K562 (cell line): Measurements from ENCODE around the gene SLC49A3. TPM values are rescaled to one million over a fixed set of nuclear protein-coding genes. Genes with fewer than 3 reads are reported as not detected.

Source experiments
- ATAC-seq: fragments of 200-7000 bp; cut with Tn5 transposase; 3 replicates; pipeline ENCODE4 v1.9.1; 2020; ENCODE audit warnings: moderate library complexity
- BruUV-seq: library from RNA; stranded (reverse); fragments of 400-500 nt; replicated peaks from 2 replicates; lab custom pipeline; 2021; lab: Mats Ljungman, UMichigan
- CTCF ChIA-PET: fragments of 300-600 bp; formaldehyde crosslinking; extraction: SDS; loops from one replicate; lab custom pipeline; 2021; ENCODE audit warnings: low intra/inter-chr PET ratio; lab: Yijun Ruan, JAX
- POLR2A ChIA-PET: fragments of 300-600, 350-650 bp; sonication (Branson Sonifier 250); formaldehyde crosslinking; extraction: SDS; loops from one replicate; lab custom pipeline; 2021; ENCODE audit warnings: antibody characterized with exemption, inconsistent platforms; lab: Yijun Ruan, JAX
- DNase-seq, 4 experiments: peaks; one replicate each; pipeline versions ENCODE4 v3.0.0 to v3.0.0-alpha.2; 2011 to 2018; ENCODE audit warnings: low spot score in 3 of 4, mixed read lengths in 3 of 4; ENCODE audit errors: extremely low read depth in 1 of 4
- FAIRE-seq: peaks from 2 replicates; lab custom pipeline; 2011; peaks lifted over from hg19 to GRCh38; lab: Jason Lieb, UNC
- H2AFZ ChIP-seq: 2 replicates; pipeline ENCODE4 v1.6.0; 2011; ENCODE audit warnings: low read depth, low read length, control low read depth, inconsistent platforms
- H3K27ac ChIP-seq: fragments of 200-600 bp; 3 replicates; pipeline ENCODE4 v1.8.0; 2011; ENCODE audit warnings: low read depth, mild to moderate bottlenecking, control low read depth, inconsistent platforms, low read length, moderate library complexity, mixed read lengths; ENCODE audit errors: extremely low read depth
- H3K27me3 ChIP-seq, 2 experiments: fragments of 300-600 bp in 1 of 2; 2 replicates in 1 of 2; 3 replicates in 1 of 2; pipeline versions ENCODE4 v1.6.0 to v1.8.0; 2011; ENCODE audit warnings: inconsistent platforms in 2 of 2, low read length in 2 of 2, mild to moderate bottlenecking in 1 of 2, mixed read lengths in 1 of 2, moderate library complexity in 1 of 2; ENCODE audit not compliant: control insufficient read depth in 2 of 2, insufficient read depth in 2 of 2
- H3K36me3 ChIP-seq: fragments of 300-600 bp; 3 replicates; pipeline ENCODE4 v1.8.0; 2011; ENCODE audit warnings: mild to moderate bottlenecking, low read length, inconsistent platforms; ENCODE audit not compliant: control insufficient read depth, insufficient read depth
- H3K4me1 ChIP-seq, 2 experiments: fragments of 200-600 bp in 1 of 2; replicated peaks in 1 of 2; 2 replicates in 1 of 2; 3 replicates in 1 of 2; pipeline versions ENCODE4 v1.5.1 to v1.8.0; 2011; ENCODE audit warnings: inconsistent platforms in 2 of 2, low read length in 2 of 2, mild to moderate bottlenecking in 1 of 2, mixed read lengths in 1 of 2, moderate library complexity in 1 of 2; ENCODE audit not compliant: control insufficient read depth in 2 of 2, insufficient read depth in 2 of 2
- H3K4me2 ChIP-seq: 2 replicates; pipeline ENCODE4 v1.6.1; 2011; ENCODE audit warnings: low read length, control low read depth, inconsistent platforms, mixed read lengths; ENCODE audit not compliant: insufficient read depth
- H3K4me3 ChIP-seq: fragments of 200-600 bp; sonication (generic), shearing (Covaris generic); 2 replicates; pipeline ENCODE4 v1.5.1; 2016; ENCODE audit warnings: control low read depth, inconsistent platforms
- H3K79me2 ChIP-seq: fragments of 200-600 bp; 3 replicates; pipeline ENCODE4 v1.8.0; 2011; ENCODE audit warnings: low read length, inconsistent platforms; ENCODE audit not compliant: control insufficient read depth, insufficient read depth
- H3K9ac ChIP-seq, 2 experiments: 2 replicates each; pipeline versions ENCODE4 v1.6.0 to v1.6.1; 2011; ENCODE audit warnings: low read depth in 2 of 2, low read length in 2 of 2, control low read depth in 1 of 2, inconsistent platforms in 1 of 2, mild to moderate bottlenecking in 1 of 2, mixed read lengths in 1 of 2; ENCODE audit not compliant: insufficient read depth in 1 of 2
- H3K9me1 ChIP-seq: one replicate; pipeline ENCODE4 v1.6.0; 2011; ENCODE audit warnings: inconsistent platforms, mild to moderate bottlenecking, low read length, moderate library complexity; ENCODE audit not compliant: control insufficient read depth, insufficient read depth
- H3K9me3 ChIP-seq: replicated peaks from 2 replicates; pipeline ENCODE4 v1.5.1; 2011; ENCODE audit warnings: low read depth, low read length, inconsistent platforms; ENCODE audit not compliant: control insufficient read depth, insufficient read depth
- H4K20me1 ChIP-seq: replicated peaks from 2 replicates; pipeline ENCODE4 v1.6.1; 2011; ENCODE audit warnings: low read length, inconsistent platforms, mixed read lengths; ENCODE audit not compliant: control insufficient read depth, insufficient read depth
- CBFA2T3 ChIP-seq: fragments of 450-650 bp; IDR thresholded peaks from 2 replicates; pipeline ENCODE4 v1.6.1; 2017
- ETV1 ChIP-seq: fragments of 450-650 bp; conservative IDR thresholded peaks from 2 replicates; pipeline ENCODE4 v1.6.1; 2016; ENCODE audit warnings: missing genetic modification characterization, control low read depth, low read depth, missing compliant biosample characterization
- GABPA ChIP-seq: fragments of 200-800 bp; sonication (Bioruptor generic); conservative IDR thresholded peaks from 2 replicates; pipeline ENCODE4 v1.6.1; 2016; ENCODE audit warnings: low read depth, missing genetic modification characterization, missing compliant biosample characterization
- HNRNPK ChIP-seq: fragments of 200-400 bp; formaldehyde crosslinking; IDR thresholded peaks from one replicate; pipeline ENCODE4 v1.6.1; 2018; ENCODE audit warnings: mild to moderate bottlenecking, low read depth, low read length; ENCODE audit not compliant: poor library complexity, severe bottlenecking
- L3MBTL2 ChIP-seq: fragments of 450-650 bp; IDR thresholded peaks from 2 replicates; pipeline ENCODE4 v1.6.1; 2016; ENCODE audit warnings: mild to moderate bottlenecking, moderate library complexity
- NCOA2 ChIP-seq, 2 experiments: fragments of 450-650 bp; IDR thresholded peaks; 2 replicates each; pipeline ENCODE4 v1.6.1; 2018; ENCODE audit warnings: mild to moderate bottlenecking in 2 of 2, moderate library complexity in 1 of 2; ENCODE audit not compliant: partially characterized antibody in 2 of 2
- PCBP1 ChIP-seq: fragments of 200-400 bp; formaldehyde crosslinking; IDR thresholded peaks from 2 replicates; pipeline ENCODE4 v1.6.1; 2018; ENCODE audit warnings: mild to moderate bottlenecking, low read depth, low read length; ENCODE audit not compliant: poor library complexity, severe bottlenecking
- SAFB ChIP-seq: fragments of 200-400 bp; formaldehyde crosslinking; IDR thresholded peaks from 2 replicates; pipeline ENCODE4 v1.6.1; 2017; ENCODE audit warnings: low read depth, low read length, borderline replicate concordance
- SFPQ ChIP-seq: fragments of 200-400 bp; formaldehyde crosslinking; IDR thresholded peaks from 2 replicates; pipeline ENCODE4 v1.6.1; 2017; ENCODE audit warnings: mild to moderate bottlenecking, low read depth, low read length, moderate library complexity
- SIX5 ChIP-seq, 2 experiments: IDR thresholded peaks; 2 replicates each; pipeline ENCODE4 v1.6.1; 2011; ENCODE audit warnings: low read length in 2 of 2, borderline replicate concordance in 1 of 2, low read depth in 1 of 2, mild to moderate bottlenecking in 1 of 2, moderate library complexity in 1 of 2; ENCODE audit not compliant: insufficient read depth in 1 of 2
- TARDBP ChIP-seq: fragments of 450-650 bp; IDR thresholded peaks from 2 replicates; pipeline ENCODE4 v1.6.1; 2016
- TCF15 ChIP-seq: fragments of 250-450 bp; sonication (Bioruptor Pico); IDR thresholded peaks from 2 replicates; pipeline ENCODE4 v1.8.0; 2022; ENCODE audit warnings: moderate library complexity, mild to moderate bottlenecking, inconsistent platforms
- ZNF696 ChIP-seq: fragments of 250-450 bp; sonication (Bioruptor Pico); conservative IDR thresholded peaks from 2 replicates; pipeline ENCODE4 v1.4.0; 2020; ENCODE audit warnings: mild to moderate bottlenecking, moderate library complexity
- WGBS: fragments of 100-300 bp; shearing (Covaris generic); methylation state at CpG from one replicate; pipeline ENCODE4 v1.1.6; 2016; ENCODE audit warnings: low coverage, mixed read lengths; ENCODE audit not compliant: insufficient coverage; ENCODE audit errors: missing lambda C conversion rate; 5-methylcytosine and 5-hydroxymethylcytosine counted together
- in situ Hi-C: fragments of 300-500 bp; cut with MboI; formaldehyde crosslinking; loops from 4 replicates; pipeline ENCODE4 v1.15.0; 2018; ENCODE audit warnings: inconsistent platforms, mixed read lengths
- intact Hi-C: fragments of 100-400 bp; cut with micrococcal nuclease; formaldehyde crosslinking; loops from 2 replicates; pipeline ENCODE4 v1.14.2; 2022
- polyA plus RNA-seq, 8 experiments: library from polyadenylated mRNA; depleted of rRNA in 4 of 8; stranded (reverse) in 5 of 8; unstranded in 3 of 8; fragments of >200 nt; fragmentation: Nextera tagmentation in 2 of 8; fragmentation: Illumina TruSeq in 1 of 8; extraction: Ambion mirVana in 2 of 8; extraction: Trizol in 1 of 8; gene quantifications; 2 replicates each; pipeline versions ENCODE4 v1.2.1 to v1.2.3, GENCODE V29; 2011 to 2014; ENCODE audit warnings: inconsistent platforms in 1 of 8, missing spikeins in 1 of 8
- total RNA-seq, 7 experiments: library from RNA; depleted of rRNA in 6 of 7; stranded (reverse); fragments of >200 nt in 6 of 7; fragmentation: Illumina TruSeq in 2 of 7; extraction: Trizol in 2 of 7; gene quantifications; 2 replicates each; pipeline versions ENCODE4 v1.2.1 to v1.2.3, GENCODE V29; 2011 to 2021; ENCODE audit warnings: low replicate concordance in 1 of 7
- TF ChIP-seq, protein P1 (sequence below), 2 experiments: IDR thresholded peaks; 2 replicates each; pipeline ENCODE4 v1.6.1; 2011; ENCODE audit warnings: borderline replicate concordance in 1 of 2, control low read depth in 1 of 2, low read depth in 1 of 2, low read length in 1 of 2, mild to moderate bottlenecking in 1 of 2, mixed read lengths in 1 of 2, moderate library complexity in 1 of 2; ENCODE audit not compliant: insufficient read depth in 1 of 2, insufficient read length in 1 of 2, poor library complexity in 1 of 2, severe bottlenecking in 1 of 2; ENCODE audit errors: extremely low read depth in 1 of 2
- TF ChIP-seq, protein P2 (sequence below): sonication (generic); formaldehyde crosslinking; IDR thresholded peaks from 2 replicates; pipeline ENCODE4 v1.9.0; 2022; ENCODE audit warnings: mild to moderate bottlenecking, missing genetic modification reagents

SLC49A3 gene
- total and polyA plus RNA-seq, 9 of the 15 experiments (the other 6 are each of a cell fraction or from before 2014, with no cell fraction given): 0.24 to 0.41 TPM; not detected in 7

GRCh38 chr4:680091-680490 is 8.9 kb downstream of the SLC49A3 start:
- intact Hi-C loops: loop anchor here (5.0 to 10.0 kb wide), 3 partner anchors 55 to 305 kb away; partner anchors contain the start of gene IDUA
- WGBS: 100% methylated on average over 2 of the region's 9 CpGs
- Histone ChIP-seq H3K79me2 (peaks cover 3% of the 10 kb centered on the region; the same call in 2 of the 3 replicates), H4K20me1 (0 out of 2 replicates have a peak, but pooled peaks cover 4% of the 10 kb centered on the region), H2AFZ (no peak overlapping the region), H3K4me3 (no peak overlapping the region), H3K4me2 (peak overlapping the region; percentile 50; the same call in 1 of the 2 replicates), H3K36me3 (no peaks in the 10 kb centered on the region), H3K27me3 (no peaks in the 10 kb centered on the region), H3K4me1 (peaks cover 16 to 98% of the 10 kb centered on the region in 2 experiments; a peak in 4 of 5 replicates), H3K27ac (no peak overlapping the region), H3K9me3 (no peaks in the 10 kb centered on the region), H3K9ac (peak overlapping the region in 1 of 2 experiments; percentile 90; a peak in 2 of 4 replicates), H3K9me1 (no peaks in the 10 kb centered on the region)
- POLR2A ChIA-PET: no interaction called here
- no TSS peak for BruUV-seq
- FAIRE-seq: no peak
- in situ Hi-C loops: no loop called here
- ATAC-seq: no peak
- DNase-seq: no peak
- CTCF ChIA-PET: no interaction called here
- TF ChIP-seq ETV1 (tag): no peak
- no peak for TF ChIP-seq SIX5 (IDR thresholded peaks at IDR 0.05; ENCODE audit: borderline replicate concordance in 1 of 2, insufficient read depth in 1 of 2, low read depth in 1 of 2, low read length in 2 of 2)
- TF ChIP-seq SAFB: no peak
- no peak for TF ChIP-seq TCF15 (CRISPR knock-in tag)
- TF ChIP-seq, protein P1, sequence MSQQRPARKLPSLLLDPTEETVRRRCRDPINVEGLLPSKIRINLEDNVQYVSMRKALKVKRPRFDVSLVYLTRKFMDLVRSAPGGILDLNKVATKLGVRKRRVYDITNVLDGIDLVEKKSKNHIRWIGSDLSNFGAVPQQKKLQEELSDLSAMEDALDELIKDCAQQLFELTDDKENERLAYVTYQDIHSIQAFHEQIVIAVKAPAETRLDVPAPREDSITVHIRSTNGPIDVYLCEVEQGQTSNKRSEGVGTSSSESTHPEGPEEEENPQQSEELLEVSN (IDR thresholded peaks at IDR 0.05; ENCODE audit: borderline replicate concordance in 1 of 2, extremely low read depth in 1 of 2, insufficient read depth in 1 of 2, insufficient read length in 1 of 2, low read depth in 1 of 2, low read length in 1 of 2, poor library complexity in 1 of 2, severe bottlenecking in 1 of 2): peak in 1 of 2 experiments; percentile 66
- no peak for TF ChIP-seq CBFA2T3
- no peak for TF ChIP-seq HNRNPK
- no peak for TF ChIP-seq TARDBP
- TF ChIP-seq GABPA (tag): no peak
- no peak for TF ChIP-seq ZNF696
- TF ChIP-seq PCBP1: peak; percentile 10
- no peak for TF ChIP-seq NCOA2 (IDR thresholded peaks at IDR 0.05; ENCODE audit: partially characterized antibody in 2 of 2)
- TF ChIP-seq SFPQ: no peak
- 0 out of 2 replicates have a peak, but pooled peaks have one; percentile 13 for TF ChIP-seq L3MBTL2
- TF ChIP-seq, protein P2, sequence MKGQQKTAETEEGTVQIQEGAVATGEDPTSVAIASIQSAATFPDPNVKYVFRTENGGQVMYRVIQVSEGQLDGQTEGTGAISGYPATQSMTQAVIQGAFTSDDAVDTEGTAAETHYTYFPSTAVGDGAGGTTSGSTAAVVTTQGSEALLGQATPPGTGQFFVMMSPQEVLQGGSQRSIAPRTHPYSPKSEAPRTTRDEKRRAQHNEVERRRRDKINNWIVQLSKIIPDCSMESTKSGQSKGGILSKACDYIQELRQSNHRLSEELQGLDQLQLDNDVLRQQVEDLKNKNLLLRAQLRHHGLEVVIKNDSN (CRISPR knock-in tag): no peak
